Measurements from ENCODE around the gene ZBTB16.
A peak's percentile ranks its signal among the peaks of the same experiment; 100 is the strongest.

Gene ZBTB16

DNA sequence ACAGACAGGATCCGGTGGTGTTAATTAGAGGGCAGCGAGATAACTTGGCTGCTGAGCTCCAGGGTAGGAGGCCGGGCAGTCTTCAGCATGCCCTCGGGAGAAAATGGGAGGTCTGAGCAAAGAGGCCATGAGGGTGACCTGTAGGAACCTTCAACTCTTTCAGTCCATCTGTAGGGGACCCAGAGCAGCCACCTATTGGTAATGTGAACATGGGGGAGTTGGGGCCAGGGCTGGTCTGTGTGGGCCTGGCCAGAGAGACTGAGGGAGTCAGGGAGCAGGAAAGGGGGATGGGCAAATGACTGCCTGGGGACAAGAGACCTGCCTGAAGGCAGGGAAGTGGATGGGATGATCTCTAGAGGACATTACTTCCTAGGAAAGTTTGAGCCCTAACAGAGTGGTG lies 135.6 kb downstream of the ZBTB16 start:
- Histone ChIP-seq H2BK120ac (ENCODE audit: low read depth, low read length) (no peak overlapping the region), H2BK12ac (ENCODE audit: low read length) (no peak overlapping the region), H3K9ac (ENCODE audit: low read depth, low read length, poor library complexity) (no peak overlapping the region), H4K91ac (ENCODE audit: low read depth, low read length, poor library complexity) (no peak overlapping the region), H4K8ac (ENCODE audit: low read depth, low read length) (no peak overlapping the region), H3K27me3 (ENCODE audit: control insufficient read depth in 3 of 3, insufficient read depth in 3 of 3, low read depth in 1 of 3, low read length in 3 of 3) (no peaks in the 10 kb centered on the region), H3K9me3 (replicated peaks in 1 of 2; ENCODE audit: control insufficient read depth in 2 of 2, insufficient read depth in 1 of 2, low read depth in 1 of 2, low read length in 2 of 2) (peaks cover 6 to 19% of the 10 kb centered on the region in 2 donors), H2BK5ac (ENCODE audit: low read length) (no peak overlapping the region), H3K14ac (ENCODE audit: low read length) (no peak overlapping the region), H3K36me3 (replicated peaks in 1 of 2; ENCODE audit: control insufficient read depth in 2 of 2, insufficient read depth in 2 of 2, low read length in 2 of 2) (peaks cover 8 to 20% of the 10 kb centered on the region in 2 donors), H3K79me1 (ENCODE audit: low read depth, low read length) (peaks cover 6% of the 10 kb centered on the region), H3K4me2 (ENCODE audit: insufficient read depth, low read length, poor library complexity, severe bottlenecking) (no peak overlapping the region), H3K4me1 (ENCODE audit: control insufficient read depth in 2 of 2, insufficient read depth in 1 of 2, low read depth in 1 of 2, low read length in 2 of 2) (peaks cover 22 to 35% of the 10 kb centered on the region in 2 donors), H3K23ac (ENCODE audit: low read depth, low read length, poor library complexity) (no peak overlapping the region), H3K4me3 (ENCODE audit: low read length in 2 of 2) (no peak overlapping the region), H2AFZ (ENCODE audit: low read length) (no peak overlapping the region), H3K18ac (ENCODE audit: low read length) (no peak overlapping the region), H2BK15ac (ENCODE audit: low read length) (no peak overlapping the region), H2AK5ac (ENCODE audit: low read depth, low read length) (peak overlapping the region; percentile 42), H3K27ac (replicated peaks; ENCODE audit: low read length) (no peak overlapping the region), H3K4ac (ENCODE audit: low read length) (no peak overlapping the region)
- DNase-seq (ENCODE audit: low spot score): no peak
- WGBS, 2 donors (ENCODE audit: extremely low coverage in 2 of 2, insufficient read length in 2 of 2, insufficient replicate concordance in 1 of 2): no CpG with 5 or more reads among the region's 4 CpGs

DNA sequence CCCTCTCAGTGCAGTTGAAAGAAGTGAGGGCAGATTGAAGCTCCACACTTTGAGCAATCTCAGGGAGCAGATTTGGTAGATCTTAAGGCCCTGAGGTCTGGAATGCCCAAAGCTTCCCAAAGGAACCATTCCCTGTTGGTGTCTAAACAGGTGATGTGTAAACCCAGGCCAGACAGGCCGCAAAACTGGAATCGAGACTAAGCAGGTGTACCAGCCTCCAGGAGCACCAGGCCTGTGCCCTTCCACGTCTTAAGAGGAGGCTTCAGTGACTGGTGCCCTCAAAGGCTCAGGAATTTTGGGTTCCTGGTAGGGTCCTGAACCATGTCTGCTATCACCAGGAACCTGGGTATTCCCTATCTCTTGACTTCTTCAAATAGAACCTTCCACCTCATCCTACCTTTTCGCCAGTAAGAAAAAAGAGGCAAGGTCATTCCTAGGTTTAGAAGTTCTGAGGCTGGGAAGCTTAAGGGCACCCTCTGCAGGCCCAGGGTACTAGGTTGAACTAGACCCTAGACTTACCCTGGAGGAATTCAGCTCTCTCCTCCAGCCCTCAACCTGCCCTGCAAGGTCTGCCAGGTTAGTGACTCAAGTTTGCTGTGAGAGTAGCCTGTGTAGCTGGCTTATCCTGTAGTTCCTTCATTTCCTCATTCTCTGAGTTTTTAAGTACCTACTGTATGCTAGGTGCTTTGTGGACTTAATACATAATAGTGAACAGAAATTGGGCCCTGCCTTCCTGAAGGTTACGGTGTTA lies 136.6 kb downstream of the ZBTB16 start:
- Histone ChIP-seq H3K9ac (ENCODE audit: low read depth, low read length, poor library complexity) (no peak overlapping the region), H3K4me1 (ENCODE audit: control insufficient read depth in 2 of 2, insufficient read depth in 1 of 2, low read depth in 1 of 2, low read length in 2 of 2) (peaks cover 25 to 39% of the 10 kb centered on the region in 2 donors), H2BK12ac (ENCODE audit: low read length) (no peak overlapping the region), H3K36me3 (replicated peaks in 1 of 2; ENCODE audit: control insufficient read depth in 2 of 2, insufficient read depth in 2 of 2, low read length in 2 of 2) (peaks cover 5 to 12% of the 10 kb centered on the region in 2 donors), H3K4me2 (ENCODE audit: insufficient read depth, low read length, poor library complexity, severe bottlenecking) (no peak overlapping the region), H3K18ac (ENCODE audit: low read length) (no peak overlapping the region), H3K4ac (ENCODE audit: low read length) (no peak overlapping the region), H2AK5ac (ENCODE audit: low read depth, low read length) (no peak overlapping the region), H3K4me3 (ENCODE audit: low read length in 2 of 2) (no peak overlapping the region), H3K9me3 (replicated peaks in 1 of 2; ENCODE audit: control insufficient read depth in 2 of 2, insufficient read depth in 1 of 2, low read depth in 1 of 2, low read length in 2 of 2) (peaks cover 4 to 10% of the 10 kb centered on the region in 2 donors), H2AFZ (ENCODE audit: low read length) (no peak overlapping the region), H3K27ac (replicated peaks; ENCODE audit: low read length) (no peak overlapping the region), H3K27me3 (ENCODE audit: control insufficient read depth in 3 of 3, insufficient read depth in 3 of 3, low read depth in 1 of 3, low read length in 3 of 3) (no peaks in the 10 kb centered on the region), H4K8ac (ENCODE audit: low read depth, low read length) (no peak overlapping the region), H3K14ac (ENCODE audit: low read length) (no peak overlapping the region), H3K23ac (ENCODE audit: low read depth, low read length, poor library complexity) (no peak overlapping the region), H2BK15ac (ENCODE audit: low read length) (no peak overlapping the region), H2BK120ac (ENCODE audit: low read depth, low read length) (no peak overlapping the region), H2BK5ac (ENCODE audit: low read length) (no peak overlapping the region), H4K91ac (ENCODE audit: low read depth, low read length, poor library complexity) (no peak overlapping the region), H3K79me1 (ENCODE audit: low read depth, low read length) (peaks cover 6% of the 10 kb centered on the region)
- no CpG with 5 or more reads among the region's 5 CpGs for WGBS, 2 donors (ENCODE audit: extremely low coverage in 2 of 2, insufficient read length in 2 of 2, insufficient replicate concordance in 1 of 2)
- no peak for DNase-seq (ENCODE audit: low spot score)

DNA sequence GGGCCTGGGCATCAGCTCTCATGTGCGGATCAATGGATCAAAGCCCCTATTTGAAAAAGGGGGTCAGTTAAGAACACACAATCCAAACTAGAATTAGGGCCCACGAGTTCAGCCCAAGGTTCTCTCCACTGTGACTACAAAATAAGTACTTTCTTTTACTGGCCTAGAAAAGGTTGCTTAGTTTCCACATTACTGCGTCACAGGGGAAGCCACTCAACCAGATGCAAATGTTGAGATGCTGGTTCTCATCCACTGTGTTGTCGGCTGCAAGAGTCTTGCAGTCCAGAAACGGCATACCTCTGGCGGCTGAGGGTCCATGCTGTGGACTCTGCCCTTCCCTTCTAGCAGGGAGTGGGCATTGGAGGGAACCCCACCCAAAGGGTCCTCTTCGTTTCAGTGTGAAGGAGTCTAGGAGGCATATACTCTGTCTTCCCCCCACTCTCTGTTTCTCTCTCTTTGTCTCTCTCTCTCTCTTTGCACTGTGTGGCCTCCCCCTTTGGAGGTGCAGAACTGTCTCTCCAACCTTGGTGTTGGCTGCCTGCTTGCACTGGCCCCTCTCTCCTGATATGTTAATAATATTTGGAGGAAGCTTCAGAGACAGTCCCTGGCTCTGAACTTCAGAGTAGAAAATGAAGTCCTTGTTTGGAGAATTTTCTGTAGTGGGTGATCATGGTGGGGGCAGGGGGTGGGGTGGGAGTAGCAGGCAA lies 137.6 kb downstream of the ZBTB16 start:
- H3K9me3 ChIP-seq (replicated peaks in 1 of 2; ENCODE audit: control insufficient read depth in 2 of 2, insufficient read depth in 1 of 2, low read depth in 1 of 2, low read length in 2 of 2): peaks cover 0 to 2% of the 10 kb centered on the region in 2 donors
- H2BK15ac ChIP-seq (ENCODE audit: low read length): no peak overlapping the region
- H3K4ac ChIP-seq (ENCODE audit: low read length): no peak overlapping the region
- H4K91ac ChIP-seq (ENCODE audit: low read depth, low read length, poor library complexity): no peak overlapping the region
- no peak overlapping the region for H3K9ac ChIP-seq (ENCODE audit: low read depth, low read length, poor library complexity)
- peaks cover 29 to 44% of the 10 kb centered on the region in 2 donors for H3K4me1 ChIP-seq (ENCODE audit: control insufficient read depth in 2 of 2, insufficient read depth in 1 of 2, low read depth in 1 of 2, low read length in 2 of 2)
- peaks cover 6% of the 10 kb centered on the region for H3K79me1 ChIP-seq (ENCODE audit: low read depth, low read length)
- H2AK5ac ChIP-seq (ENCODE audit: low read depth, low read length): no peak overlapping the region
- H2AFZ ChIP-seq (ENCODE audit: low read length): no peak overlapping the region
- WGBS, 2 donors (ENCODE audit: extremely low coverage in 2 of 2, insufficient read length in 2 of 2, insufficient replicate concordance in 1 of 2): no CpG with 5 or more reads among the region's 7 CpGs
- no peak overlapping the region for H3K14ac ChIP-seq (ENCODE audit: low read length)
- no peaks in the 10 kb centered on the region for H3K27me3 ChIP-seq (ENCODE audit: control insufficient read depth in 3 of 3, insufficient read depth in 3 of 3, low read depth in 1 of 3, low read length in 3 of 3)
- H3K18ac ChIP-seq (ENCODE audit: low read length): peak overlapping the region; percentile 81
- no peak for DNase-seq (ENCODE audit: low spot score)
- H4K8ac ChIP-seq (ENCODE audit: low read depth, low read length): no peak overlapping the region
- no peak overlapping the region for H3K4me2 ChIP-seq (ENCODE audit: insufficient read depth, low read length, poor library complexity, severe bottlenecking)
- no peak overlapping the region for H3K27ac ChIP-seq (replicated peaks; ENCODE audit: low read length)
- peaks cover 0 to 3% of the 10 kb centered on the region in 2 donors for H3K36me3 ChIP-seq (replicated peaks in 1 of 2; ENCODE audit: control insufficient read depth in 2 of 2, insufficient read depth in 2 of 2, low read length in 2 of 2)
- no peak overlapping the region for H3K23ac ChIP-seq (ENCODE audit: low read depth, low read length, poor library complexity)
- H2BK5ac ChIP-seq (ENCODE audit: low read length): no peak overlapping the region
- no peak overlapping the region for H3K4me3 ChIP-seq (ENCODE audit: low read length in 2 of 2)
- no peak overlapping the region for H2BK12ac ChIP-seq (ENCODE audit: low read length)
- no peak overlapping the region for H2BK120ac ChIP-seq (ENCODE audit: low read depth, low read length)

DNA sequence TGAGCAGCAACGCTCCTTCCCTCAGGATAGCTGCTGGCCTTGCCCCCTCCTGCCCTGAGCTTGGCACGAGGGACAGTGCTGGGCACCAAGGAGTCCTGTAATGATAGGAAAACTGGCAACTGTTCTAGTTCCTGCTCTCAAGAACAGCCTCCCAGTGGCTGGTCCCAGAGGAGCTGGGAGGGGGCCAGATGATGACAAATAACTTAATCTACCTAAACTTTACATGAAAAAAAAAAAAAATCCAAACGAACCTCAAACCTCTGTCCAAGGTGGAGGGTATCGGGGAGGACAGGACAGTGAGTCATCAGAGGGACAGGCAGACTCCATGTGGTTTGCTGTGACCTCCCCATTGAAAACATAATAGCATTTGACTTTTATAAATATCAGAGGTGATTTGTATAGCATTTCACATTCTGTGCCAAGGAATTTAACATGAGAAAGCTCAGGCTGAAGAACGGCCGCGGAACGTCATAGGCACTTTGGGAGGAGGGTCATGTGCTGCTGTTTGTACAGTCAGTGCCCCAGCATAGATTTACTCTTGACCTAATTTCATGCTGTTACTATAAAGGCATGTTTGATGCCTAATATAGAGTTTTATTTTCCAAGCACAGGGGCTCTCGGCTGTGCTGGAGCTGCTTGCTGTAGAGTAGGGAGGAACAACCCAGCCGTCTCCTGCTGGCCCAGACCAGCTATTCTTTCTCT lies 138.4 kb downstream of the ZBTB16 start:
- no peak overlapping the region for H2AK5ac ChIP-seq (ENCODE audit: low read depth, low read length)
- H3K9ac ChIP-seq (ENCODE audit: low read depth, low read length, poor library complexity): no peak overlapping the region
- no peak overlapping the region for H2AFZ ChIP-seq (ENCODE audit: low read length)
- H2BK120ac ChIP-seq (ENCODE audit: low read depth, low read length): no peak overlapping the region
- H3K18ac ChIP-seq (ENCODE audit: low read length): peak overlapping the region; percentile 50
- no peak overlapping the region for H2BK15ac ChIP-seq (ENCODE audit: low read length)
- no peak overlapping the region for H2BK12ac ChIP-seq (ENCODE audit: low read length)
- H3K4ac ChIP-seq (ENCODE audit: low read length): no peak overlapping the region
- H3K4me3 ChIP-seq (ENCODE audit: low read length in 2 of 2): no peak overlapping the region
- no peak overlapping the region for H4K91ac ChIP-seq (ENCODE audit: low read depth, low read length, poor library complexity)
- H3K36me3 ChIP-seq (replicated peaks in 1 of 2; ENCODE audit: control insufficient read depth in 2 of 2, insufficient read depth in 2 of 2, low read length in 2 of 2): no peaks in the 10 kb centered on the region
- DNase-seq (ENCODE audit: low spot score): no peak
- H3K79me1 ChIP-seq (ENCODE audit: low read depth, low read length): peaks cover 6% of the 10 kb centered on the region
- no peak overlapping the region for H3K27ac ChIP-seq (replicated peaks; ENCODE audit: low read length)
- no peak overlapping the region for H2BK5ac ChIP-seq (ENCODE audit: low read length)
- H3K9me3 ChIP-seq (replicated peaks in 1 of 2; ENCODE audit: control insufficient read depth in 2 of 2, insufficient read depth in 1 of 2, low read depth in 1 of 2, low read length in 2 of 2): no peaks in the 10 kb centered on the region
- H3K27me3 ChIP-seq (ENCODE audit: control insufficient read depth in 3 of 3, insufficient read depth in 3 of 3, low read depth in 1 of 3, low read length in 3 of 3): no peaks in the 10 kb centered on the region
- WGBS, 2 donors (ENCODE audit: extremely low coverage in 2 of 2, insufficient read length in 2 of 2, insufficient replicate concordance in 1 of 2): no CpG with 5 or more reads among the region's 10 CpGs
- H3K4me1 ChIP-seq (ENCODE audit: control insufficient read depth in 2 of 2, insufficient read depth in 1 of 2, low read depth in 1 of 2, low read length in 2 of 2): peaks cover 29 to 42% of the 10 kb centered on the region in 2 donors
- H3K14ac ChIP-seq (ENCODE audit: low read length): no peak overlapping the region
- no peak overlapping the region for H3K23ac ChIP-seq (ENCODE audit: low read depth, low read length, poor library complexity)
- no peak overlapping the region for H4K8ac ChIP-seq (ENCODE audit: low read depth, low read length)
- H3K4me2 ChIP-seq (ENCODE audit: insufficient read depth, low read length, poor library complexity, severe bottlenecking): no peak overlapping the region

All from neuronal stem cell (in vitro differentiated cells).